PC-3 (cell line): ENCODE data around the gene RNF114.

Experiments
- CTCF ChIP-seq: fragments of 300-600 bp; sonication (generic); conservative IDR thresholded peaks from 2 replicates; pipeline ENCODE4 v1.5.1; 2017; ENCODE audit warnings: antibody characterized with exemption, low read depth, mild to moderate bottlenecking, low read length
- EZH2 ChIP-seq: fragments of 300-600 bp; sonication (generic); IDR thresholded peaks from one replicate; pipeline ENCODE4 v1.6.1; 2017; ENCODE audit warnings: antibody characterized with exemption, mild to moderate bottlenecking, low read length; ENCODE audit not compliant: unreplicated experiment

- TF ChIP-seq CTCF (no peak), EZH2 (no peak)
These were observed 44.6 kb upstream of the RNF114 start for GRCh38 chr20:49891476-49892110.
